GOT3 (cell line): ENCODE data around the gene PSMG4.

ENCODE experiments used
- DNase-seq: peaks from one replicate; lab custom pipeline; 2025; ENCODE audit warnings: mixed read lengths; lab: John Stamatoyannopoulos, UW

The PSMG4 gene

GRCh38 chr6:3251462-3252314 lies 7.1 kb upstream of the PSMG4 start:
- DNase-seq: peak; percentile 48

GRCh38 chr6:3252369-3252768 lies 6.4 kb upstream of the PSMG4 start:
- no peak for DNase-seq

GRCh38 chr6:3252861-3253596 lies 5.7 kb upstream of the PSMG4 start:
- no peak for DNase-seq

- DNase-seq: no peak
Measured at GRCh38 chr6:3253597-3253961, 5.2 kb upstream of the PSMG4 start.

GRCh38 chr6:3258201-3258600 lies 546 bp upstream of the PSMG4 start:
- DNase-seq: no peak

GRCh38 chr6:3259491-3259958 lies 778 bp downstream of the PSMG4 start:
- no peak for DNase-seq

- no peak for DNase-seq
Measured at GRCh38 chr6:3260296-3260695, 1.5 kb downstream of the PSMG4 start.

- DNase-seq: no peak
Measured at GRCh38 chr6:3260772-3261517, 2.2 kb downstream of the PSMG4 start.

- no peak for DNase-seq
Measured at GRCh38 chr6:3261518-3261820, 2.7 kb downstream of the PSMG4 start.

- DNase-seq: no peak
Measured at GRCh38 chr6:3261921-3262320, 3.2 kb downstream of the PSMG4 start.

- no peak for DNase-seq
Measured at GRCh38 chr6:3263096-3263495, 4.3 kb downstream of the PSMG4 start.

- no peak for DNase-seq
Measured at GRCh38 chr6:3264356-3264755, 5.6 kb downstream of the PSMG4 start.

- no peak for DNase-seq
Measured at GRCh38 chr6:3265671-3266070, 6.9 kb downstream of the PSMG4 start.

- no peak for DNase-seq
Measured at GRCh38 chr6:3266170-3266569, 7.4 kb downstream of the PSMG4 start.

- no peak for DNase-seq
Measured at GRCh38 chr6:3267162-3267561, 8.4 kb downstream of the PSMG4 start.

- DNase-seq: no peak
Measured at GRCh38 chr6:3268680-3269079, 9.9 kb downstream of the PSMG4 start.

- no peak for DNase-seq
Measured at GRCh38 chr6:3269281-3269975, 10.7 kb downstream of the PSMG4 start.

GRCh38 chr6:3270258-3270657 lies 11.5 kb downstream of the PSMG4 start:
- no peak for DNase-seq

GRCh38 chr6:3271756-3272155 lies 13.0 kb downstream of the PSMG4 start:
- no peak for DNase-seq

- no peak for DNase-seq
Measured at GRCh38 chr6:3272911-3273547, 14.3 kb downstream of the PSMG4 start.

GRCh38 chr6:3273707-3274521 lies 15.2 kb downstream of the PSMG4 start:
- no peak for DNase-seq
